ENCODE data around the gene ZNF136. TPM values are rescaled to one million over a fixed set of nuclear protein-coding genes. Genes with fewer than 3 reads are reported as not detected.

The ZNF136 gene
- total RNA-seq, 1 donor from 2014 or later: 19.4 TPM

GRCh38 chr19:12194827-12195731 lies 32.2 kb downstream of the ZNF136 start:
- DNase-seq: peak; percentile 65

- no peak for DNase-seq
These were observed 35.2 kb downstream of the ZNF136 start for GRCh38 chr19:12198136-12198535.

GRCh38 chr19:12199757-12200419 lies 37.0 kb downstream of the ZNF136 start:
- DNase-seq: no peak

- no peak for DNase-seq
These were observed 39.4 kb downstream of the ZNF136 start for GRCh38 chr19:12202250-12202649.

GRCh38 chr19:12205296-12205695 lies 42.4 kb downstream of the ZNF136 start:
- DNase-seq: no peak

- DNase-seq: no peak
These were observed 45.3 kb downstream of the ZNF136 start for GRCh38 chr19:12208221-12208620.

GRCh38 chr19:12217332-12217731 lies 54.4 kb downstream of the ZNF136 start:
- no peak for DNase-seq

- DNase-seq: no peak
These were observed 60.2 kb downstream of the ZNF136 start for GRCh38 chr19:12222980-12223630.

GRCh38 chr19:12224676-12225075 lies 61.8 kb downstream of the ZNF136 start:
- DNase-seq: no peak

- no peak for DNase-seq
These were observed 67.1 kb downstream of the ZNF136 start for GRCh38 chr19:12229990-12230389.

- no peak for DNase-seq
These were observed 68.1 kb downstream of the ZNF136 start for GRCh38 chr19:12230751-12231733.

- DNase-seq: no peak
These were observed 70.1 kb downstream of the ZNF136 start for GRCh38 chr19:12232961-12233360.

GRCh38 chr19:12237143-12237839 lies 74.4 kb downstream of the ZNF136 start:
- DNase-seq: no peak

Other genes with a start within 250 kb of the ZNF136 start
- gene ZNF700, start 238.0 kb upstream of the ZNF136 start, total RNA-seq: 16.3 TPM
- gene ZNF763, start 198.1 kb upstream of the ZNF136 start, total RNA-seq: 4.6 TPM
- gene ZNF433, start 127.4 kb upstream of the ZNF136 start, total RNA-seq: 19.9 TPM
- 0.49 TPM for gene ZNF878, start 110.1 kb upstream of the ZNF136 start, total RNA-seq
- 13.2 TPM for gene ZNF844, start 98.4 kb upstream of the ZNF136 start, total RNA-seq
- gene ZNF20, start 22.7 kb upstream of the ZNF136 start, total RNA-seq: 6.2 TPM
- 14.9 TPM for gene ZNF625, start 6.4 kb upstream of the ZNF136 start, total RNA-seq
- gene ZNF44, start 131.8 kb downstream of the ZNF136 start, total RNA-seq: 18.2 TPM
- gene ZNF563, start 170.5 kb downstream of the ZNF136 start, total RNA-seq: 3.9 TPM
- 10.2 TPM for gene ZNF442, start 202.6 kb downstream of the ZNF136 start, total RNA-seq
- 6.6 TPM for gene ZNF799, start 238.2 kb downstream of the ZNF136 start, total RNA-seq

Data from skin of body (tissue), 2 donors.